Measurements from ENCODE around the gene CLN6. TPM values are rescaled to one million over a fixed set of nuclear protein-coding genes. Genes with fewer than 3 reads are reported as not detected.
"Not testable (repeated sequence)": the region's sequence is repeated elsewhere in the genome, so short reads cannot be mapped to it uniquely, and the experiment has no call there.

The CLN6 gene
- total RNA-seq, 1 donor, result 16.8 TPM

GRCh38 chr15:68224108-68224507 lies 5.4 kb downstream of the CLN6 start:
- TF ChIP-seq CTCF (IDR thresholded peaks at IDR 0.05; ENCODE audit: insufficient read depth, low read depth, low read length), result no peak
- no peak overlapping the region for H3K4me3 ChIP-seq (ENCODE audit: low read depth, low read length)
- no peak for DNase-seq (ENCODE audit: low read depth)

GRCh38 chr15:68223171-68223570 lies 6.4 kb downstream of the CLN6 start:
- no peak for DNase-seq (ENCODE audit: low read depth)
- TF ChIP-seq CTCF (IDR thresholded peaks at IDR 0.05; ENCODE audit: insufficient read depth, low read depth, low read length), result no peak
- H3K4me3 ChIP-seq (ENCODE audit: low read depth, low read length), result no peak overlapping the region

- H3K4me3 ChIP-seq (ENCODE audit: low read depth, low read length); DNase-seq (ENCODE audit: low read depth): not testable (repeated sequence)
Measured at GRCh38 chr15:68222432-68222743, 7.1 kb downstream of the CLN6 start.

GRCh38 chr15:68221530-68222431 lies 7.7 kb downstream of the CLN6 start:
- DNase-seq (ENCODE audit: low read depth); H3K4me3 ChIP-seq (ENCODE audit: low read depth, low read length): not testable (repeated sequence)

- no peak for TF ChIP-seq CTCF (IDR thresholded peaks at IDR 0.05; ENCODE audit: insufficient read depth, low read depth, low read length)
- H3K4me3 ChIP-seq (ENCODE audit: low read depth, low read length), result no peak overlapping the region
- DNase-seq (ENCODE audit: low read depth), result no peak
Measured at GRCh38 chr15:68220967-68221366, 8.6 kb downstream of the CLN6 start.

- no peak for DNase-seq (ENCODE audit: low read depth)
- H3K4me3 ChIP-seq (ENCODE audit: low read depth, low read length), result no peak overlapping the region
- TF ChIP-seq CTCF (IDR thresholded peaks at IDR 0.05; ENCODE audit: insufficient read depth, low read depth, low read length), result no peak
Measured at GRCh38 chr15:68220489-68220888, 9.0 kb downstream of the CLN6 start.

GRCh38 chr15:68218847-68219798 lies 10.4 kb downstream of the CLN6 start:
- no peak for TF ChIP-seq CTCF (IDR thresholded peaks at IDR 0.05; ENCODE audit: insufficient read depth, low read depth, low read length)
- no peak overlapping the region for H3K4me3 ChIP-seq (ENCODE audit: low read depth, low read length)
- no peak for DNase-seq (ENCODE audit: low read depth)
